Neuronal stem cell (in vitro differentiated cells): ENCODE data around the gene ZNF592.

Experiments
- DNase-seq: peaks from one replicate; pipeline ENCODE4 v3.0.0-alpha.2; 2013; ENCODE audit warnings: low spot score
- H2AFZ ChIP-seq: one replicate; pipeline ENCODE4 v1.6.1; 2013; ENCODE audit warnings: mild to moderate bottlenecking, low read length, inconsistent platforms
- H2AK5ac ChIP-seq: 2 replicates; pipeline ENCODE4 v1.6.1; 2013; ENCODE audit warnings: low read depth, mild to moderate bottlenecking, inconsistent platforms, low read length, moderate library complexity, mixed read lengths
- H2BK120ac ChIP-seq: 2 replicates; pipeline ENCODE4 v1.6.1; 2013; ENCODE audit warnings: low read depth, mild to moderate bottlenecking, inconsistent platforms, low read length, moderate library complexity, mixed read lengths
- H2BK12ac ChIP-seq: one replicate; pipeline ENCODE4 v1.6.1; 2013; ENCODE audit warnings: low read length, inconsistent platforms
- H2BK15ac ChIP-seq: 2 replicates; pipeline ENCODE4 v1.6.1; 2013; ENCODE audit warnings: mild to moderate bottlenecking, low read length, inconsistent platforms, mixed read lengths
- H2BK5ac ChIP-seq: one replicate; pipeline ENCODE4 v1.6.1; 2013; ENCODE audit warnings: inconsistent platforms, mild to moderate bottlenecking, low read length, moderate library complexity
- H3K14ac ChIP-seq: one replicate; pipeline ENCODE4 v1.6.1; 2013; ENCODE audit warnings: low read length, inconsistent platforms
- H3K18ac ChIP-seq: 2 replicates; pipeline ENCODE4 v1.6.1; 2013; ENCODE audit warnings: low read length, inconsistent platforms
- H3K23ac ChIP-seq: 2 replicates; pipeline ENCODE4 v1.6.1; 2013; ENCODE audit warnings: low read depth, mild to moderate bottlenecking, mixed read lengths, low read length, inconsistent platforms; ENCODE audit not compliant: poor library complexity
- H3K27ac ChIP-seq: replicated peaks from 3 replicates; pipeline ENCODE4 v1.5.1; 2013; ENCODE audit warnings: low read length, inconsistent platforms
- H3K27me3 ChIP-seq, 3 experiments: 2 replicates each; pipeline ENCODE4 v1.6.1; 2013; ENCODE audit warnings: low read length in 3 of 3, mild to moderate bottlenecking in 2 of 3, inconsistent platforms in 1 of 3, low read depth in 1 of 3, mixed read lengths in 1 of 3, moderate library complexity in 1 of 3; ENCODE audit not compliant: control insufficient read depth in 3 of 3, insufficient read depth in 3 of 3
- H3K36me3 ChIP-seq, 2 donors: replicated peaks in 1 of 2; 2 replicates each; pipeline ENCODE4 v1.6.1; 2013; ENCODE audit warnings: low read length in 2 of 2; ENCODE audit not compliant: control insufficient read depth in 2 of 2, insufficient read depth in 2 of 2
- H3K4ac ChIP-seq: 2 replicates; pipeline ENCODE4 v1.6.1; 2013; ENCODE audit warnings: inconsistent platforms, mild to moderate bottlenecking, low read length, moderate library complexity
- H3K4me1 ChIP-seq, 2 donors: 1 replicate in 1 of 2; 2 replicates in 1 of 2; pipeline ENCODE4 v1.6.1; 2013; ENCODE audit warnings: low read length in 2 of 2, low read depth in 1 of 2; ENCODE audit not compliant: control insufficient read depth in 2 of 2, insufficient read depth in 1 of 2
- H3K4me2 ChIP-seq: one replicate; pipeline ENCODE4 v1.6.1; 2013; ENCODE audit warnings: mild to moderate bottlenecking, low read length, inconsistent platforms; ENCODE audit not compliant: insufficient read depth, poor library complexity, severe bottlenecking
- H3K4me3 ChIP-seq, 2 donors: 2 replicates each; pipeline ENCODE4 v1.5.1; 2013; ENCODE audit warnings: low read length in 2 of 2, mild to moderate bottlenecking in 2 of 2, inconsistent platforms in 1 of 2, moderate library complexity in 1 of 2
- H3K79me1 ChIP-seq: one replicate; pipeline ENCODE4 v1.6.1; 2013; ENCODE audit warnings: low read depth, mild to moderate bottlenecking, inconsistent platforms, low read length, moderate library complexity
- H3K9ac ChIP-seq: one replicate; pipeline ENCODE4 v1.6.1; 2013; ENCODE audit warnings: mild to moderate bottlenecking, low read depth, low read length, inconsistent platforms; ENCODE audit not compliant: poor library complexity
- H3K9me3 ChIP-seq, 2 donors: replicated peaks in 1 of 2; 2 replicates each; pipeline versions ENCODE3 to v1.6.1; 2013; ENCODE audit warnings: low read length in 2 of 2, mild to moderate bottlenecking in 2 of 2, inconsistent platforms in 1 of 2, low read depth in 1 of 2, mixed read lengths in 1 of 2, moderate library complexity in 1 of 2; ENCODE audit not compliant: control insufficient read depth in 2 of 2, insufficient read depth in 1 of 2
- H4K8ac ChIP-seq: one replicate; pipeline ENCODE4 v1.6.1; 2013; ENCODE audit warnings: low read depth, mild to moderate bottlenecking, inconsistent platforms, low read length, moderate library complexity
- H4K91ac ChIP-seq: one replicate; pipeline ENCODE4 v1.6.1; 2013; ENCODE audit warnings: low read length, low read depth, mild to moderate bottlenecking, inconsistent platforms; ENCODE audit not compliant: poor library complexity
- WGBS, 2 donors: extraction: QIAGEN DNeasy Blood & Tissue Kit; methylation state at CpG; one replicate each; pipeline ENCODE4 v1.1.7; 2013; ENCODE audit warnings: missing lambda C conversion rate in 2 of 2, mixed read lengths in 1 of 2; ENCODE audit not compliant: insufficient read length in 2 of 2, insufficient replicate concordance in 1 of 2; ENCODE audit errors: extremely low coverage in 2 of 2; 5-methylcytosine and 5-hydroxymethylcytosine counted together

ZNF592 gene

GRCh38 chr15:84813931-84814330 is 65.5 kb downstream of the ZNF592 start:
- Histone ChIP-seq H3K27ac (no peak overlapping the region), H3K27me3 (no peaks in the 10 kb centered on the region), H3K36me3 (no peaks in the 10 kb centered on the region), H2BK15ac (no peak overlapping the region), H4K8ac (no peak overlapping the region), H2AK5ac (no peak overlapping the region), H3K4me3 (no peak overlapping the region), H3K18ac (no peak overlapping the region), H2BK5ac (no peak overlapping the region), H3K4ac (no peak overlapping the region), H3K9ac (no peak overlapping the region), H2AFZ (no peak overlapping the region), H2BK12ac (no peak overlapping the region), H3K9me3 (no peaks in the 10 kb centered on the region), H4K91ac (no peak overlapping the region), H3K23ac (no peak overlapping the region), H3K79me1 (no peaks in the 10 kb centered on the region), H3K4me2 (no peak overlapping the region), H3K14ac (no peak overlapping the region), H3K4me1 (peaks cover 15 to 17% of the 10 kb centered on the region in 2 donors), H2BK120ac (no peak overlapping the region)
- WGBS, 2 donors, result no CpG with 5 or more reads among the region's 1 CpG
- DNase-seq, result no peak

GRCh38 chr15:84814916-84815315 is 66.5 kb downstream of the ZNF592 start:
- no peaks in the 10 kb centered on the region for H3K79me1 ChIP-seq
- no peak overlapping the region for H3K4ac ChIP-seq
- H2BK12ac ChIP-seq, result no peak overlapping the region
- H3K27me3 ChIP-seq, result no peaks in the 10 kb centered on the region
- no peak overlapping the region for H3K9ac ChIP-seq
- H2BK15ac ChIP-seq, result no peak overlapping the region
- DNase-seq, result no peak
- no peak overlapping the region for H4K91ac ChIP-seq
- no peak overlapping the region for H2AFZ ChIP-seq
- no peak overlapping the region for H3K14ac ChIP-seq
- H3K36me3 ChIP-seq, result no peaks in the 10 kb centered on the region
- no peak overlapping the region for H3K4me3 ChIP-seq
- no CpG with 5 or more reads among the region's 10 CpGs for WGBS, 2 donors
- H3K4me1 ChIP-seq, result peaks cover 18 to 21% of the 10 kb centered on the region in 2 donors
- H3K23ac ChIP-seq, result no peak overlapping the region
- H2BK120ac ChIP-seq, result no peak overlapping the region
- no peak overlapping the region for H4K8ac ChIP-seq
- H3K4me2 ChIP-seq, result no peak overlapping the region
- no peak overlapping the region for H3K27ac ChIP-seq
- no peak overlapping the region for H3K18ac ChIP-seq
- H3K9me3 ChIP-seq, result no peaks in the 10 kb centered on the region
- H2AK5ac ChIP-seq, result no peak overlapping the region
- no peak overlapping the region for H2BK5ac ChIP-seq

- H4K91ac ChIP-seq, result no peak within 1 kb of the TSS
- no peaks in the 10 kb centered on the region for H3K79me1 ChIP-seq
- H3K14ac ChIP-seq, result no peak within 1 kb of the TSS
- H2AK5ac ChIP-seq, result no peak within 1 kb of the TSS
- peak within 1 kb of the TSS; percentile 85 for H3K9ac ChIP-seq
- H2BK120ac ChIP-seq, result no peak within 1 kb of the TSS
- H3K4me2 ChIP-seq, result peak within 1 kb of the TSS; percentile 35
- H3K4me1 ChIP-seq, result peaks cover 21% of the 10 kb centered on the region in 2 donors
- no peak within 1 kb of the TSS for H3K4ac ChIP-seq
- no peak within 1 kb of the TSS for H2BK12ac ChIP-seq
- H3K27ac ChIP-seq, result peak within 1 kb of the TSS; percentile 4
- peak within 1 kb of the TSS; percentile 89 for H3K18ac ChIP-seq
- peak within 1 kb of the TSS; percentile 8 for H2BK5ac ChIP-seq
- no peak within 1 kb of the TSS for H3K23ac ChIP-seq
- no CpG with 5 or more reads among the region's 63 CpGs for WGBS, 2 donors
- peak within 1 kb of the TSS in 1 of 2 donors; percentile 42 for H3K4me3 ChIP-seq
- peak; percentile 33 for DNase-seq
- peak within 1 kb of the TSS; percentile 96 for H4K8ac ChIP-seq
- no peaks in the 10 kb centered on the region for H3K9me3 ChIP-seq
- peak within 1 kb of the TSS; percentile 51 for H2AFZ ChIP-seq
- H2BK15ac ChIP-seq, result peak within 1 kb of the TSS; percentile 1
- no peaks in the 10 kb centered on the region for H3K27me3 ChIP-seq
- H3K36me3 ChIP-seq, result no peaks in the 10 kb centered on the region
These were observed 68.5 kb downstream of the ZNF592 start, which contains the start of gene ALPK3 for GRCh38 chr15:84816694-84817465. TSS of gene ALPK3 (plus strand) at chr15:84817356. CDS start at chr15:84817453, 97 bp downstream.

- no peaks in the 10 kb centered on the region for H3K9me3 ChIP-seq
- peak overlapping the region; percentile 35 for H3K4me2 ChIP-seq
- no peak overlapping the region for H3K14ac ChIP-seq
- H3K18ac ChIP-seq, result peak overlapping the region; percentile 89
- peak overlapping the region; percentile 4 for H3K27ac ChIP-seq
- WGBS, 2 donors, result no CpG with 5 or more reads among the region's 27 CpGs
- no peak overlapping the region for H2AK5ac ChIP-seq
- no peak overlapping the region for H4K91ac ChIP-seq
- H3K23ac ChIP-seq, result no peak overlapping the region
- H2AFZ ChIP-seq, result peak overlapping the region; percentile 51
- H2BK12ac ChIP-seq, result no peak overlapping the region
- DNase-seq, result peak; percentile 39
- peak overlapping the region in 1 of 2 donors; percentile 42 for H3K4me3 ChIP-seq
- peak overlapping the region; percentile 96 for H4K8ac ChIP-seq
- H3K4ac ChIP-seq, result no peak overlapping the region
- no peak overlapping the region for H2BK120ac ChIP-seq
- H3K4me1 ChIP-seq, result peaks cover 21% of the 10 kb centered on the region in 2 donors
- H3K79me1 ChIP-seq, result no peaks in the 10 kb centered on the region
- no peak overlapping the region for H2BK15ac ChIP-seq
- H2BK5ac ChIP-seq, result peak overlapping the region; percentile 8
- no peaks in the 10 kb centered on the region for H3K27me3 ChIP-seq
- H3K9ac ChIP-seq, result peak overlapping the region; percentile 85
- no peaks in the 10 kb centered on the region for H3K36me3 ChIP-seq
These were observed 69.2 kb downstream of the ZNF592 start for GRCh38 chr15:84817466-84818081.
